ENCODE results near the gene KDM7A.

The KDM7A gene

DNA sequence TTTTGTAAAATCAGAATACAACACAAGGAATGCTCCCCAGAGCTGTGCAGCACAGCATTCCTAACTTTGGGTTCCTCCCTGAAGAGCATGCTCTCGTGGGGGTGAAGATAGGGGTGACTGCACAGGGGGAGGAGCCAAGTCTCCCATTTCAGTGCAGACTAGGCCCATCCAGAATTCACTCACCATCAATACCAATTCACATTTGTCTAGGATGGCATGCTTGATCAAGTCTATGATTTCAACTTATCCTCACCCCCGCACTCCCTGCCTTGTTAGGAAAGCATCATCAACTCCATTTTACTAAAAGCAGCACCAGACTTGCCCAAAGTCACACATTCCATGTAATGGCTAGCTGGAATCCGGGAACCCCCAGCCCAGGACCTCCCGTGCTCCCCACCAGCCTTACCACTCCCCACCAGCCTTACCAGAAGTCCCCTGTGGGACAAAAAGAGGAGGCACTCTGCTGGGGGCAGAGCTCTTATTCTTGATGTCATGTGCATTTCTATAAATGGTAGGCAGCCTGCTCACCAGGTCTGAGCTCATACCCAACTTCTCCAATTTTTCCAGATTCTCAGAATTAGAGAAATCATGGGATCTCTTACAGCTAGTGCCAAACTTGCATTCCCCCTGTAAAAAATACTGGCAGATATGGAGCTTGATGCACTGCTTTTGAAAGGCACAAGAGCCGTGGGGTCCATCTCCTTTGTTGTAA lies 120.2 kb downstream of the KDM7A start:
- DNase-seq (ENCODE audit: low spot score): no peak

DNA sequence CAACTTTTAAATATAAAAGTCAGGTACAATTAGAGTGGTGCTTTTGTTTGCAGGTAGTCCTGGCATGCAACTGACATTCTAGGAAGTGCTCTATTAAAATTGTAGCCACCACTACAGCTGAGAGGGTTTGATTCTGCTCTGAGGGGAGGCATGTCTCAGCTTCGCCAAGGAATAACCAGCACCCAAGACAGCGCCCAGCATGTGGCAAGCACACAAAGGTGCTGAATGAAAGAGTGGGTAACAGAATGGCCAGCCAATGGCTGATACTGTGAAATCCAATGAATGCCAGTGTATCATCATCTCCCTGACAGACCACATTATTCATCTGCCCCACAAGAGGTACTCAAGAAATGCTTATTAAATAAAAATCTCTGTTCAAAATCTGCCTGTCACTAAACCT lies 121.0 kb downstream of the KDM7A start:
- no peak for DNase-seq (ENCODE audit: low spot score)

DNA sequence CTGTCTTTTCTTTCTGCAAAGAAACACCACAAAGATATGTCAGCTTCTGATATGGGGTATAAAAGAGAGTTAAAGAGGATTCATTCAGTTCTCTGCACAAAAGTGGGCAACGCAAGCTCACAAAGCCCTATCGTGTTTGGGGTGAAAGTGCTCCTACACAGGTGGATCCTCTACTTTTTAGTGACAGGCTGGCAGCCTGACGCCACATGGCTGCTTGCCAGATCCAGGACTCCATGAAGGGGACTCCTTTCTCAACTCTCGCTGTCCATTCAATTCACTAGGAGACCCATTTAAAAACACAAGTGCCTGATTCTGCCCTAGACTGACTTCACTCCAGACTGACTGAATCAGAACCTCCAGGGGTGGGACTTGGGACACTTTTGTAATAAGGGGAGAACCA lies 122.0 kb downstream of the KDM7A start:
- DNase-seq (ENCODE audit: low spot score): no peak

DNA sequence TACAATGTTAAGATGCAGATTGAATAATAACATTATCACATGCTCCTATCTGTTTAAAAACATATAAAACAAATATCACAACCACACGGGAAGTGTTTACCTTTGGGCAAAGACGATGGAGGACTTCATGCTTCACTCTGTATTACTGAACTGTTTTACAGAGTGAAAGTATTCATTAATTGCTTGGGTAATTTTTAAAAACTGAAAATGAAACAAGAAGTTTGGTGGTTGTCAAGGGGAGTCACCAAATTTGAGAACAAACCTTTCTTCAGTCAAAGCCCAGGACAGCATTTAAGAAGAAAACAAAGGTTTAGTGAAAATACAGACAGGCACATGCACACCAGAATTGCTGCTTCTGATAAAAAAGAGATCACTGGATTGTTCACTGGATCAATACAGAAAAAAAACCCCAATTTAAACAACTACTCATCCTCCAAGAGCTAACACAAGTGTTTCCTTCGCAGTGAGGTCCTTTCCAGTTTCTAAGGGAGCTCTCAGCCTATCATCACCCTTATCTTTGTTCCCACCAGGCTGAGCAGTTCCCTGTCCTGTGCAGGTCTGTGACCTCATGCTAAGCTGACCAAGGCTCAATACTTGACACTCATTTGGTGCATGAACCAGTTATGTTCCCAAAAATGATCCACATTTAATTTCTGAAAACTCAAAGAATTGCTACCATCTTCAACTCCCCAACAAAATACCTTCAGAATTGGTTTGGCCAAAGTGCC lies 122.8 kb downstream of the KDM7A start:
- no peak for DNase-seq (ENCODE audit: low spot score)

GRCh38 chr7:140051820-140052219 lies 125.0 kb downstream of the KDM7A start:
- no peak for DNase-seq (ENCODE audit: low spot score)

GRCh38 chr7:140050100-140050499 lies 126.7 kb downstream of the KDM7A start:
- no peak for DNase-seq (ENCODE audit: low spot score)

DNA sequence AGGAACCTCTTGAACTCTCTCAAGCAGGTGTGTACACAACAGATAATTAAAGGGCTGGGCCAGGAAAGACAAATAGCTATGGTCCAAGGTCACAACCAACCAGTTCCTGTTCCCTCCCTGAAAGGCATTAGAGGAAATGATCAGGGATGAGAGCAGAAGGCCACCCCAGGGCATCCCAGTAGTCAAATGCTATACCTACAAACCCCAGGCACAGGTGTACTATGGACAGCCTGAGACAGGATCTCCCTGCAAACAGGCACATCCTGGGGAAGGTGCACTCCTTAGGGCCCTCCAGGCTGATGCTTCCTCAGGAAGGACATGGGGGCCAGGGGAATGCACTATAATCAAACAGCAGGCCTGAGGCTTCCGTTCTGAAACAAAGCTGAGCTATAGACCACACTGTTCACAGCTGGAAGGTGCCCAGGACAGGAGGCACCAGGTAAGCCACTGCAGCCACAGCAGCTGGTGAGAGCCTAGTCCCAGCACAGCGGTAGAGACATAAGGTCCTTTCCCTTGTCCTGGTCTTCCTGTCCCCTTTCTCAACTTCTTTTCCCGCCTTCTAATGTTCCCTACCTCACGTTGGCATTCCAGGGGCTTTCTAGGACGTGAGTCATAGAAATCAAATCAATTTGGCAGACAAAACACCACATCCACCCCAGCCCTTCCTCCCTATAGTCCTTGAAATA lies 127.3 kb downstream of the KDM7A start:
- peak; percentile 76 for DNase-seq (ENCODE audit: low spot score)

DNA sequence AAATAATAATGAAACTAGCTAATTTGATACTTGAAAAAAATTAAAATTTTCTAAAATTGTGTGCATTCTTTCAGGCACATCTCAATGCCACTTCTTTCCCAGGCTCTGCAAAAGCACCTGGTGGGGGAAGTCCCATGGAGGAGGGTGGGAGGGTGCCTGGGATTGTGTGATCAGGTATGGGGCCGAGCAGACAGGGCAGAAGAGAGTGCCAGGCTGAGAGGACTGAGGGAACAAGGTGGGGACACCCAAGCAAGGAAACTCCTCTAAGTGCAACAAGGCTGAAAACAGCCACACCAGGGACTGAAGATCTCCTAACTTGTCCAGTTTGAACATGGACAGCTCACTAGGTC lies 127.8 kb downstream of the KDM7A start:
- no peak for DNase-seq (ENCODE audit: low spot score)

DNA sequence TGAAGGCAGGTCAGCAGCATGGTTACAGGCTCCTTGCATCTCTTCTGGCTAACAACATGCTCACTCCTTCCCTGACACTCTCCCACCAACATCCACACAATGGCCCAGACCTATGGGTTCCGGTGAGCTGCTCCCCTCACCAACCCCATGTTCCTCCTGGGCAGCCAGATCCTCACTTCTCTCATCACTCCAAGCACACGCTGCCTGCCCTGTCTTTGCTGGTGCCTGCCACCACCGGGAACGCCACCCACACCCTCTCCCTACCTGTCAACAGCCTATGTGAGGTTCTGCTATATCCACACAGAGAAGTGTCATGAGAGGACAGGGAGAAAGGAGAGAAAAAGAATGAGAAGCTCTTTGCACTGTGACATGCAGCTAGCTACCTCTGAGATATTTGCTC lies 128.6 kb downstream of the KDM7A start:
- DNase-seq (ENCODE audit: low spot score): no peak

- DNase-seq (ENCODE audit: low spot score): no peak
These were observed 129.6 kb downstream of the KDM7A start for GRCh38 chr7:140047197-140047596.

DNA sequence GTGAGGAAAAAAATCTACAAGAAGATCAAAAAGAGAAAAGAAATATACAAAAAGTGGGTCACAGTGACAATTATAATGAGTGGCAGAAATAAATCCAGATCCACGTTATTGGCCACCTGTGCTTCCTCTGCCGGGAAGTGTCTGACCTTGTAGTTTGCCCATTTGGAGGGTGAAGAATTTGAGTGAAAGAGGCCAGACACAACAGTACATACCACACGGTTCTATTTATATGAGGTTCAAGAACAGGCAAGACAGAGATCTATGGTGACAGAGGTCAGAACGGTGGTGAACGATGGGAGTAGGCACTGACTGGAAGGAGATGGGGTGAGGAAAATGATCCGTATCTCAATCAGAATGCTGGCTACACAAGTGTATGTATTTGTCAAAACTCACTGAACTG lies 131.1 kb downstream of the KDM7A start:
- no peak for DNase-seq (ENCODE audit: low spot score)

GRCh38 chr7:140044251-140044650 lies 132.5 kb downstream of the KDM7A start:
- DNase-seq (ENCODE audit: low spot score): no peak

DNA sequence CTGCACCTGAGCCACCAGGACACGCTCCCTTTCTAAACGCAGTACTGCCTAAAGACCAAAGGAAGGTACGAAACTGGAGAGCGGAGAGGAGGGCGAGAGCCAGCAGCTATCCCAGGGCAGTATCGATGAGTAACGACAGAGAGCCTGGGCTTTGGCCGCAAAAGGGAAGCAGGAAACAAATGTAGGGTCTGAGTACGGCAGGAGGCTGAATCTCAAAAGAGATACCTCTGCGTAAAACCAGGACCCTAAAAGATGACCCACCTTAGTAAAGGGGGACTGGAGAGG lies 134.5 kb downstream of the KDM7A start:
- no peak for DNase-seq (ENCODE audit: low spot score)

DNA sequence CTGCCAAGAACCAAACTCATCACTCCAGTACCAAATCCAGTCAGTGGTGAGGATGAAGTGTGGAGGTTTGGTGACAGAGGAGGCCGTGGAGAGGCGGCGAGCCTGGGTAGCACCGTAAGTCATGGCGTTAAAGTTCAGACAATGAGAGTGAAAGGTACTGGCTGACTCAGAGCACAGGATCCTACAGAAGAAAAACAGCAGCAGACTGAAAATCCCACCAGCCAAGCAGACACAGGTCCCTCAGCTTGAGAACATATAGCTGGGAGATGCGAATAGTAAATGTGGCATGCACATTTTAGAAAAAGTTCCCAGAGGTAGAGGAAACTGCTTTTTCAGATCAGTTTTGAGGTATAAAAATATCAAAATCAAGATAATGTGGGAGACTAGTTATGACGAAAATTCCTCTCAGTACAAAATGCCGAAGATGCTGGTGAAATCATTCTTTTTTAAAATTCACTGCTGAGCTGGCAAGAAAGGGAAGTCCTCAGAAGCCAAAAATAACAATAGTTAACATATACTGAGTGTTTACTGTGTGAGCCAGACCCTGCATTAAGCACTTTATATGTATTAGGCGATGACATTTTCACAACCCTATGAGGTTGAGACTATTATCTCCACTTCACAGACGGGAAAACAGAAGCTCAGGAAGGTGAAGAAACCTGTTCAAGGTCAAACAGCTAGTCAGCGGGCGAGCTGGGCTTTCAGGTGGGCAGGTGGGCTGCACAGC lies 135.0 kb downstream of the KDM7A start:
- no peak for DNase-seq (ENCODE audit: low spot score)

DNA sequence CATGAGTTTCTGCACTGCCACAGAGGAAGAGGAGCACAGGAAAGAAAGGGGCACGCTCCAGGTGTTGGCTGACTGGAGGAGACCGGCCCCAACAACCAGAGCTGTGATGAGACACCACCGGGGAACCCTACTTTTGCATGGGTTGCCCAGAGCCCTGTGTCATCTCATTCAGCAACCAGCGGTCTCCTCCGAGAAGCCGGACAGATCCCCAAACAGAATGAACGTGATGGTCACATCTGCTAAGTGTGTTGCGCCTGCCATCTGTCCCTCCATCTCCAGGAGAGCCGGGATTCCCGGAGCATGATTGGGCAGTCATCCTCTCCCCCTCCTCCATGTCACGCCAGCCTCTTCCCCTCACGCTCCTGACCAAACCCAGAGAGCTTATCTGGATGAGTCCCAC lies 136.9 kb downstream of the KDM7A start:
- no peak for DNase-seq (ENCODE audit: low spot score)

DNA sequence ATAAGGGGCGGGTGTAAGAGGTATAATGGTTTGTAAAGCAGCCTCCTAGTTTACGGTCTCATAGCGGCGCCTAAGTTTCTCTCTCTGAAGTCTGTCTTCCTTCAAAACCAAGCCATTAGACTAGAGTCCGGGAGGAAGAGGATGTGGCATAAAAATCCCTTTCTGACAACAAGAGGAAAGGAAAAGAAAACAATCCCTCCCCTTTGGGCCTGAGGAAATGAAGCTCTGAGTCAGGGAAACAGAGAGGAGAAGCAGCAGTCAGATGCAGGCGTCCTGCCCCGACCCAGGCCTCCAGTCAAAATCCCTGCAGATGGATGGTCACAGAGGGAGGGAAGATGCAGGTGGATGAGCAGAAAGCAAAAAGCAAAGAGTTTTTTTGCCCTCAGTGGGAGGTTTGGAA lies 137.7 kb downstream of the KDM7A start:
- no peak for DNase-seq (ENCODE audit: low spot score)

GRCh38 chr7:140036224-140036962 lies 140.4 kb downstream of the KDM7A start:
- DNase-seq (ENCODE audit: low spot score): no peak

DNA sequence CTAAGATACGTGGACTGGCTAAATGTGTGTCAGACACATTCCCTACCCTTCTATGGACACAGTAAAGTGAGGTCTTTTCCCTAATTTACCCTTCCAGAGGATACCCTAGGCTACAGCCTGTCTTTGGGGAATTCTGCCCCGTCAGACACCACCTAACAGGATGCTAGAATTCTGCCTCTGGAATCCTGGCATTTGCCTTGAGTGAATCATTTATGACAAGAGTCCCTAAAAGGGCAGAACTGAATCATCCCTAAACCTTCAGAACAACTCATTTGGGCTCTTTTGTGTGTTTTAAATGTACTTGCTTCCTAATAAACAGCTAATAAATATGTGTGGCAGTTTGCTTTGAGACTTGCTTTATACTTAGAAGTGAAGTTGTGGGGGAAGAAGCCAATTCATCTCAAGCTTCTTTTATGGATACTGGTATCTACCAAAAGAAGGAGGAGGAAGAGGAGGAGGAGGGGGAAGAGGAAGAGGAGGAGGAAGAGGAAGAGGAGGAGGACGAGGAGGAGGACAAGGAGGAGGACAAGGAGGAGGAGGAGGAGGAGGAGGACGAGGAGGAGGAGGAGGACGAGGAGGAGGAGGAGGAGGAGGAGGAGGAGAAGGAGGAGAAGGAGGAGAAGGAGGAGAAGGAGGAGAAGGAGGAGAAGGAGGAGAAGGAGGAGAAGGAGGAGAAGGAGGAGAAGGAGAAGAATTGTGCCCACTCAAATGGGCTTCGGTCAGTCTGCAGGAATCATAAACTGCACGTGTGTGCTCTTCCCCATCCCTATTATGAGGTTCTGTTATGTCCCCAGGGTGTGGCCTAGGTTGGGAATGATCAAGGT lies 141.2 kb downstream of the KDM7A start:
- no peak for DNase-seq (ENCODE audit: low spot score)

All from HuH-7 (cell line).